Spleen (tissue), 11 donors: ENCODE measurements around the gene FBXO33. TPM values are rescaled to one million over a fixed set of nuclear protein-coding genes. Genes with fewer than 3 reads are reported as not detected.

Source experiments
- DNase-seq: peaks from one replicate; pipeline ENCODE4 v3.0.0-alpha.2; 2020
- H3K27ac ChIP-seq, 8 donors: fragments of 200-600 bp; sonication (generic) in 7 of 8; 1 replicate in 4 of 8; 2 replicates in 4 of 8; pipeline versions ENCODE4 v1.5.0 to v1.8.0; 2016 to 2021; ENCODE audit warnings: inconsistent platforms in 4 of 8, mild to moderate bottlenecking in 4 of 8, moderate library complexity in 1 of 8
- H3K27me3 ChIP-seq, 7 donors: fragments of 200-600 bp; sonication (generic) in 6 of 7; replicated peaks in 1 of 7; 1 replicate in 4 of 7; 2 replicates in 3 of 7; pipeline versions ENCODE4 v1.5.0 to v1.8.0; 2016 to 2021; ENCODE audit warnings: inconsistent platforms in 3 of 7, mild to moderate bottlenecking in 1 of 7
- H3K36me3 ChIP-seq, 6 donors: fragments of 200-600 bp; sonication (generic) in 5 of 6; 1 replicate in 4 of 6; 2 replicates in 2 of 6; pipeline versions ENCODE4 v1.5.0 to v1.8.0; 2016 to 2021; ENCODE audit warnings: inconsistent platforms in 2 of 6
- H3K4me1 ChIP-seq, 6 donors: fragments of 200-600 bp; sonication (generic) in 5 of 6; 1 replicate in 3 of 6; 2 replicates in 3 of 6; pipeline versions ENCODE4 v1.5.0 to v1.8.0; 2016 to 2021; ENCODE audit warnings: inconsistent platforms in 3 of 6
- H3K4me3 ChIP-seq, 8 donors: fragments of 200-600 bp; sonication (generic) in 7 of 8; 1 replicate in 4 of 8; 2 replicates in 4 of 8; pipeline versions ENCODE4 v1.5.0 to v1.8.0; 2016 to 2021; ENCODE audit warnings: inconsistent platforms in 4 of 8, mild to moderate bottlenecking in 4 of 8, moderate library complexity in 2 of 8
- H3K9me3 ChIP-seq, 8 donors: fragments of 200-600 bp; sonication (generic) in 7 of 8; 1 replicate in 4 of 8; 2 replicates in 4 of 8; pipeline versions ENCODE4 v1.5.0 to v1.8.0; 2016 to 2021; ENCODE audit warnings: inconsistent platforms in 4 of 8
- POLR2A ChIP-seq, 3 donors: fragments of 450-650 bp; IDR thresholded peaks; one replicate each; pipeline ENCODE4 v1.5.1; 2017; ENCODE audit warnings: antibody characterized with exemption in 3 of 3, mild to moderate bottlenecking in 1 of 3
- POLR2AphosphoS5 ChIP-seq, 3 donors: sonication (generic); formaldehyde crosslinking; IDR thresholded peaks; one replicate each; pipeline ENCODE4 v1.5.1; 2017; ENCODE audit warnings: antibody characterized with exemption in 3 of 3
- WGBS, 5 donors: extraction: QIAGEN DNeasy Blood & Tissue Kit in 3 of 5; methylation state at CpG; one replicate each; pipeline versions ENCODE4 v1.1.5 to v1.1.7; 2013 to 2018; 5-methylcytosine and 5-hydroxymethylcytosine counted together
- intact Hi-C: fragments of 100-400 bp; cut with DNase I; formaldehyde crosslinking; loops from one replicate; pipeline ENCODE4 v1.15.0; 2023; ENCODE audit warnings: low total_unique reads
- polyA plus RNA-seq, 3 donors: library from polyadenylated mRNA; stranded (reverse); fragments of 200-250 nt; gene quantifications; one replicate each; pipeline ENCODE4 v1.2.1, GENCODE V29; 2013
- total RNA-seq, 7 donors: library from RNA; depleted of rRNA in 3 of 7; stranded (reverse); fragments of >200 nt in 3 of 7; fragmentation: NEBNext Ultra II Directional in 4 of 7; extraction: Animal tissue kit (Norgen Biotek cat#: 25700) in 4 of 7; gene quantifications; one replicate each; pipeline versions ENCODE4 v1.1.0 to v1.2.1, GENCODE V29; 2016 to 2021
- TF ChIP-seq, protein P1 (sequence below), 11 experiments: fragments of 200-600 bp in 7 of 11; fragments of 450-650 bp in 4 of 11; sonication (generic) in 4 of 11; IDR thresholded peaks in 8 of 11; conservative IDR thresholded peaks in 3 of 11; 1 replicate in 7 of 11; 2 replicates in 4 of 11; pipeline versions ENCODE4 v1.4.0 to v1.8.0; 2016 to 2021; ENCODE audit warnings: antibody characterized with exemption in 11 of 11, inconsistent platforms in 4 of 11, mild to moderate bottlenecking in 1 of 11
- donor health status: healthy with polysubstance abuse.
- donor health status: DM: no; HTN: no; CAD: no; lungs with moderate emphysema.
- donor health status: DM: no; HTN: no; CAD: no.
- donor health status: Bipolar disorder and iron deficiency.
- donor health status: healthy.
- donor health status: DM: no; HTN: no; CAD: no.
- donor health status: DM: yes; HTN: yes; CAD: no.

FBXO33 gene
- total and polyA plus RNA-seq, 10 donors = 6.0 to 24.1 (median 12.6) TPM

DNA sequence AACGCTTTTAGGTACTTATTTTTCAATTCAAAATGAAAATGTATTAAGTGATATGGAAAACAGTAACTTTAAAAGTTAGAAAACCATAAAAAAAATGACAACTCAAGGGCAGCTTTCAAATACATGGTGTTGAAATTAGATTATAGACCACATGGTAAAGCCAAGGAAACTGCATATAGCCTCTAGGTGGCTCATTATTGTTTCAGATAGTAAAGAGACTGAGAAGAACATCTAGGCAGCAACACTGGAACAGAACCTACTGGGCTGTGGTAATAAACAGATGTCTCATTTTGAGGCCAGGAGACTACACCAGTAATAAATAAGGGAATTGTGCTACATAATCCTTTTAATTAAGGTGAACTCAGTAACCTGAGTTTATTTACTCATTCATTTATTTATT, 13.0 kb downstream of the FBXO33 start:
- 94 to 97% (median 95%) methylated on average over 1 of the region's 1 CpG for WGBS, 5 donors
- DNase-seq = no peak
- Histone ChIP-seq H3K27ac (no peak overlapping the region), H3K9me3 (peaks cover 5 to 37% (median 32%) of the 10 kb centered on the region in 8 donors), H3K27me3 (no peaks in the 10 kb centered on the region), H3K4me3 (no peak overlapping the region), H3K4me1 (peaks cover 0 to 32% (median 15%) of the 10 kb centered on the region in 6 donors), H3K36me3 (peaks cover 0 to 21% (median 0%) of the 10 kb centered on the region in 6 donors)
- intact Hi-C loops = no loop called here
- no peak for TF ChIP-seq POLR2AphosphoS5 (IDR thresholded peaks at IDR 0.05)
- TF ChIP-seq, protein P1, sequence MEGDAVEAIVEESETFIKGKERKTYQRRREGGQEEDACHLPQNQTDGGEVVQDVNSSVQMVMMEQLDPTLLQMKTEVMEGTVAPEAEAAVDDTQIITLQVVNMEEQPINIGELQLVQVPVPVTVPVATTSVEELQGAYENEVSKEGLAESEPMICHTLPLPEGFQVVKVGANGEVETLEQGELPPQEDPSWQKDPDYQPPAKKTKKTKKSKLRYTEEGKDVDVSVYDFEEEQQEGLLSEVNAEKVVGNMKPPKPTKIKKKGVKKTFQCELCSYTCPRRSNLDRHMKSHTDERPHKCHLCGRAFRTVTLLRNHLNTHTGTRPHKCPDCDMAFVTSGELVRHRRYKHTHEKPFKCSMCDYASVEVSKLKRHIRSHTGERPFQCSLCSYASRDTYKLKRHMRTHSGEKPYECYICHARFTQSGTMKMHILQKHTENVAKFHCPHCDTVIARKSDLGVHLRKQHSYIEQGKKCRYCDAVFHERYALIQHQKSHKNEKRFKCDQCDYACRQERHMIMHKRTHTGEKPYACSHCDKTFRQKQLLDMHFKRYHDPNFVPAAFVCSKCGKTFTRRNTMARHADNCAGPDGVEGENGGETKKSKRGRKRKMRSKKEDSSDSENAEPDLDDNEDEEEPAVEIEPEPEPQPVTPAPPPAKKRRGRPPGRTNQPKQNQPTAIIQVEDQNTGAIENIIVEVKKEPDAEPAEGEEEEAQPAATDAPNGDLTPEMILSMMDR (IDR thresholded peaks at IDR 0.05 in 8 of 11, conservative IDR thresholded peaks at IDR 0.05 in 3 of 11) = no peak
- no peak for TF ChIP-seq POLR2A (IDR thresholded peaks at IDR 0.05)

DNA sequence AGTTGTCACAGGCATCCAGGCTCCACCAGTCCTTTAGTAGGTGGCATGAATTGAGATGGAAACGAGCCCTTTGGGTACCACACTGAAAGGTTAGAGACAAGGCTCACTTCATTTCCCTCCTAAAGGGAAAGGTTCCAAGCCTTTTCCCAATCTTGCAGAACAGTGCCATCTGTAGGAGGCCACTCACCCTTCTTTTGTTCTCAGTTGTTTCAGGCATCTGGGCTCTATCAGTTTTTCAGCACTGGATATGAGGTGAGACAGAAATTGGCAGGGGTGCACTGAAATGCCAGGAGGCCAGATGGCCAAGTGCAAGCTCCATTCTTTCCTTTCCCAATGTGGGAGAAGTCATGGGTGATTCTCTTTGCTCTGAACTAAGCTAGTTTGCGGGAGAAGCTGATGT, 15.2 kb downstream of the FBXO33 start:
- Histone ChIP-seq H3K9me3 (peaks cover 5 to 56% (median 41%) of the 10 kb centered on the region in 8 donors), H3K27ac (no peak overlapping the region), H3K4me1 (peaks cover 0 to 10% (median under 1%) of the 10 kb centered on the region in 6 donors), H3K27me3 (no peaks in the 10 kb centered on the region), H3K4me3 (no peak overlapping the region), H3K36me3 (peaks cover 0 to 21% (median 0%) of the 10 kb centered on the region in 6 donors)
- intact Hi-C loops = no loop called here
- DNase-seq = no peak
- 95 to 100% (median 97%) methylated on average over 2 of the region's 2 CpGs for WGBS, 5 donors
- TF ChIP-seq, protein P1 (IDR thresholded peaks at IDR 0.05 in 8 of 11, conservative IDR thresholded peaks at IDR 0.05 in 3 of 11) = no peak
- no peak for TF ChIP-seq POLR2AphosphoS5 (IDR thresholded peaks at IDR 0.05)
- TF ChIP-seq POLR2A (IDR thresholded peaks at IDR 0.05) = no peak

DNA sequence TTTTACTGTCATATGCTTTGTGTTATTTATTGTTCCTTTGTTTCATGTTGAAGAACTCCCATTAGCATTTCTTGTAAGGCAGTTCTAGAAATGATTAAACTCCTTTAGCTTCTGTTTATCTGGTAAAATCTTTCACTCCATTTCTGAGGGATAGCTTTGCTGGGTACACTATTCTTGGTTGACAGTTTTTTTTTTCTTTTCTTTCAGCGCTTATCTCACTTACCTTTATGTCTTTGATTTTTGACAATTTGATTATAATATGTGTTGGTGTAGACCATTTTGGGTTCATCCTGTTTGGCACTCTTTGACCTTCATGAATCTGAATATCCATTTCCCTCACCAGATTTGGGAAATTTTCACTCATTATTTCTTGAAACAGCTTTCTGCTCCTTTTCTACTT, 16.2 kb downstream of the FBXO33 start:
- TF ChIP-seq POLR2A (IDR thresholded peaks at IDR 0.05) = no peak
- TF ChIP-seq, protein P1 (IDR thresholded peaks at IDR 0.05 in 8 of 11, conservative IDR thresholded peaks at IDR 0.05 in 3 of 11) = no peak
- no peak for TF ChIP-seq POLR2AphosphoS5 (IDR thresholded peaks at IDR 0.05)
- Histone ChIP-seq H3K4me1 (peaks cover 0 to 4% (median 0%) of the 10 kb centered on the region in 6 donors), H3K27me3 (no peaks in the 10 kb centered on the region), H3K36me3 (peaks cover 0 to 17% (median 0%) of the 10 kb centered on the region in 6 donors), H3K9me3 (peaks cover 5 to 56% (median 42%) of the 10 kb centered on the region in 8 donors), H3K4me3 (no peak overlapping the region), H3K27ac (no peak overlapping the region)
- intact Hi-C loops = no loop called here
- no peak for DNase-seq
- 95 to 100% (median 100%) methylated on average over 1 of the region's 1 CpG for WGBS, 5 donors

DNA sequence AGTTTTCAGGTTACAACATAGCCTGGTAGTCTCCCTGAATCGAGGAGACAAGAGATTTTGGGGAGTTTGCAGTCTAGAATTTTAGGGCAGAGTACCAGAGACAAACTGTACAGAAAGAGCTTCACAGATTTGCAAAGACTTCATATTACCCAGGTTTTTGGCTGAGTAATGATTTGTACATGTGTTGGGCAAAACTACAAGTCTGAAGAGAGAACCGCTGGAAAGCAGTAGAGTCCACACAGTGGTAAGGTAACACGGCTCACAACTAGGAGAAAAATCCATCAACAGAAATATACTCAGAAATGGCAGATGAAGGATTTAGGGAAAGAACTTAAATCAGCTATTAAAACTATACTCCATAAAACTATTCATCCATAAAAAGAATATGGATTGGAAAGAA, 25.7 kb downstream of the FBXO33 start:
- Histone ChIP-seq H3K4me3 (no peak overlapping the region), H3K27me3 (no peaks in the 10 kb centered on the region), H3K27ac (no peak overlapping the region), H3K4me1 (no peaks in the 10 kb centered on the region), H3K36me3 (peaks cover 0 to 10% (median 1%) of the 10 kb centered on the region in 6 donors), H3K9me3 (peaks cover 0 to 10% (median 0%) of the 10 kb centered on the region in 8 donors)
- no peak for DNase-seq
- TF ChIP-seq, protein P1 (IDR thresholded peaks at IDR 0.05 in 8 of 11, conservative IDR thresholded peaks at IDR 0.05 in 3 of 11) = no peak
- TF ChIP-seq POLR2A (IDR thresholded peaks at IDR 0.05) = no peak
- no peak for TF ChIP-seq POLR2AphosphoS5 (IDR thresholded peaks at IDR 0.05)
- intact Hi-C loops = no loop called here
- WGBS, 5 donors = 77 to 93% (median 89%) methylated on average over 3 of the region's 3 CpGs
